ENCODE measurements around the gene RPIA.
A peak's percentile ranks its signal among the peaks of the same experiment; 100 is the strongest.
"Not testable (repeated sequence)": the region's sequence is repeated elsewhere in the genome, so short reads cannot be mapped to it uniquely, and the experiment has no call there.

Gene RPIA

GRCh38 chr2:88735853-88736252 lies 44.4 kb downstream of the RPIA start:
- no peak for DNase-seq (ENCODE audit: low read depth)

GRCh38 chr2:88736437-88736836 lies 45.0 kb downstream of the RPIA start:
- no peak for DNase-seq (ENCODE audit: low read depth)

- DNase-seq (ENCODE audit: low read depth) = no peak
Observed at GRCh38 chr2:88737385-88737784, 45.9 kb downstream of the RPIA start.

- DNase-seq (ENCODE audit: low read depth) = no peak
Observed at GRCh38 chr2:88738271-88738670, 46.8 kb downstream of the RPIA start.

GRCh38 chr2:88739985-88740600 lies 48.6 kb downstream of the RPIA start:
- peak; percentile 28 for DNase-seq (ENCODE audit: low read depth)

- DNase-seq (ENCODE audit: low read depth) = no peak
Observed at GRCh38 chr2:88746929-88747490, 55.5 kb downstream of the RPIA start.

GRCh38 chr2:88747990-88748389 lies 56.5 kb downstream of the RPIA start:
- no peak for DNase-seq (ENCODE audit: low read depth)

- DNase-seq (ENCODE audit: low read depth) = no peak
Observed at GRCh38 chr2:88751768-88752167, 60.3 kb downstream of the RPIA start.

GRCh38 chr2:88753833-88754584 lies 62.5 kb downstream of the RPIA start:
- no peak for DNase-seq (ENCODE audit: low read depth)

GRCh38 chr2:88754585-88755320 lies 63.3 kb downstream of the RPIA start:
- DNase-seq (ENCODE audit: low read depth) = no peak

- no peak for DNase-seq (ENCODE audit: low read depth)
Observed at GRCh38 chr2:88755836-88756235, 64.4 kb downstream of the RPIA start.

- DNase-seq (ENCODE audit: low read depth) = no peak
Observed at GRCh38 chr2:88757025-88757424, 65.6 kb downstream of the RPIA start.

GRCh38 chr2:88758702-88759101 lies 67.2 kb downstream of the RPIA start:
- DNase-seq (ENCODE audit: low read depth) = not testable (repeated sequence)

GRCh38 chr2:88760819-88761598 lies 69.5 kb downstream of the RPIA start:
- DNase-seq (ENCODE audit: low read depth) = no peak

GRCh38 chr2:88764141-88764849 lies 72.8 kb downstream of the RPIA start:
- DNase-seq (ENCODE audit: low read depth) = no peak

GRCh38 chr2:88764850-88765153 lies 73.3 kb downstream of the RPIA start:
- DNase-seq (ENCODE audit: low read depth) = no peak

- no peak for DNase-seq (ENCODE audit: low read depth)
Observed at GRCh38 chr2:88765154-88765888, 73.8 kb downstream of the RPIA start.

- DNase-seq (ENCODE audit: low read depth) = not testable (repeated sequence)
Observed at GRCh38 chr2:88765889-88766481, 74.5 kb downstream of the RPIA start.

- no peak for DNase-seq (ENCODE audit: low read depth)
Observed at GRCh38 chr2:88770016-88770415, 78.5 kb downstream of the RPIA start.

Data from GM04504 (cell line).